Neural cell (in vitro differentiated cells): ENCODE results near the gene NIM1K.

Source experiments
- EP300 ChIP-seq: fragments of 450-650 bp; conservative IDR thresholded peaks from 2 replicates; pipeline ENCODE4 v1.6.1; 2014; ENCODE audit warnings: antibody characterized with exemption, mild to moderate bottlenecking, moderate library complexity; ENCODE audit not compliant: poor library complexity, severe bottlenecking
- EZH2 ChIP-seq: fragments of 200-600, 300-800 bp; shearing (Covaris generic), sonication (generic); IDR thresholded peaks from 2 replicates; pipeline ENCODE4 v1.6.1; 2014; ENCODE audit warnings: antibody characterized with exemption, low read length, borderline replicate concordance, mild to moderate bottlenecking; ENCODE audit not compliant: insufficient read depth, poor library complexity, severe bottlenecking
- POLR2AphosphoS5 ChIP-seq: IDR thresholded peaks from 2 replicates; pipeline ENCODE4 v1.6.1; 2012
- RAD21 ChIP-seq: fragments of 450-650 bp; conservative IDR thresholded peaks from 2 replicates; pipeline ENCODE4 v1.6.1; 2014; ENCODE audit warnings: antibody characterized with exemption, mild to moderate bottlenecking, moderate library complexity
- TAF1 ChIP-seq: IDR thresholded peaks from 2 replicates; pipeline ENCODE4 v1.6.1; 2012; ENCODE audit warnings: low read depth
- TF ChIP-seq, protein P1 (sequence below): fragments of 450-650 bp; IDR thresholded peaks from 2 replicates; pipeline ENCODE4 v1.5.1; 2014; ENCODE audit warnings: antibody characterized with exemption, mild to moderate bottlenecking, moderate library complexity; ENCODE audit not compliant: poor library complexity, severe bottlenecking
- TF ChIP-seq, protein P2 (sequence below): IDR thresholded peaks from 2 replicates; pipeline ENCODE4 v1.6.1; 2012; ENCODE audit warnings: borderline replicate concordance

DNA sequence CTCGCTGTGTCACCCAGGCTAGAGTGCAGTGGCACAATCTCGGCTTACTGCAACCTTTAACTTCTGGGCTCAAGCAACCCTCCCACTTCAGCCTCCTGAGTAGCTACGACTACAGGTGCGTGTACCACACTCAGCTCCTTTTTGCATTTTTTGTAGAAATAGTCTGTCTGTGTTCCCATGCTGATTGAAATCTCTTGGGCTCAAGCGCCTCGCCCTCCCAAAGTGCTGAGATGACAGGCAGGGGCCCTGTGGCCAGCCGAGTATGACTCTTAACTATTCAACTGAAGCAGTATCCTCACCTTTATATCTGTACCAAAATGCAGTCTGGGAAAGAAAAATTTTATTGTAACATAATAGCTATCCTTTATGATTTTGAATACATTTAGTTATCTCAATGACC is 12.2 kb upstream of the NIM1K start:
- no peak for TF ChIP-seq RAD21
- TF ChIP-seq, protein P1, sequence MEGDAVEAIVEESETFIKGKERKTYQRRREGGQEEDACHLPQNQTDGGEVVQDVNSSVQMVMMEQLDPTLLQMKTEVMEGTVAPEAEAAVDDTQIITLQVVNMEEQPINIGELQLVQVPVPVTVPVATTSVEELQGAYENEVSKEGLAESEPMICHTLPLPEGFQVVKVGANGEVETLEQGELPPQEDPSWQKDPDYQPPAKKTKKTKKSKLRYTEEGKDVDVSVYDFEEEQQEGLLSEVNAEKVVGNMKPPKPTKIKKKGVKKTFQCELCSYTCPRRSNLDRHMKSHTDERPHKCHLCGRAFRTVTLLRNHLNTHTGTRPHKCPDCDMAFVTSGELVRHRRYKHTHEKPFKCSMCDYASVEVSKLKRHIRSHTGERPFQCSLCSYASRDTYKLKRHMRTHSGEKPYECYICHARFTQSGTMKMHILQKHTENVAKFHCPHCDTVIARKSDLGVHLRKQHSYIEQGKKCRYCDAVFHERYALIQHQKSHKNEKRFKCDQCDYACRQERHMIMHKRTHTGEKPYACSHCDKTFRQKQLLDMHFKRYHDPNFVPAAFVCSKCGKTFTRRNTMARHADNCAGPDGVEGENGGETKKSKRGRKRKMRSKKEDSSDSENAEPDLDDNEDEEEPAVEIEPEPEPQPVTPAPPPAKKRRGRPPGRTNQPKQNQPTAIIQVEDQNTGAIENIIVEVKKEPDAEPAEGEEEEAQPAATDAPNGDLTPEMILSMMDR, result no peak
- TF ChIP-seq TAF1, result no peak
- no peak for TF ChIP-seq EZH2
- TF ChIP-seq, protein P2, sequence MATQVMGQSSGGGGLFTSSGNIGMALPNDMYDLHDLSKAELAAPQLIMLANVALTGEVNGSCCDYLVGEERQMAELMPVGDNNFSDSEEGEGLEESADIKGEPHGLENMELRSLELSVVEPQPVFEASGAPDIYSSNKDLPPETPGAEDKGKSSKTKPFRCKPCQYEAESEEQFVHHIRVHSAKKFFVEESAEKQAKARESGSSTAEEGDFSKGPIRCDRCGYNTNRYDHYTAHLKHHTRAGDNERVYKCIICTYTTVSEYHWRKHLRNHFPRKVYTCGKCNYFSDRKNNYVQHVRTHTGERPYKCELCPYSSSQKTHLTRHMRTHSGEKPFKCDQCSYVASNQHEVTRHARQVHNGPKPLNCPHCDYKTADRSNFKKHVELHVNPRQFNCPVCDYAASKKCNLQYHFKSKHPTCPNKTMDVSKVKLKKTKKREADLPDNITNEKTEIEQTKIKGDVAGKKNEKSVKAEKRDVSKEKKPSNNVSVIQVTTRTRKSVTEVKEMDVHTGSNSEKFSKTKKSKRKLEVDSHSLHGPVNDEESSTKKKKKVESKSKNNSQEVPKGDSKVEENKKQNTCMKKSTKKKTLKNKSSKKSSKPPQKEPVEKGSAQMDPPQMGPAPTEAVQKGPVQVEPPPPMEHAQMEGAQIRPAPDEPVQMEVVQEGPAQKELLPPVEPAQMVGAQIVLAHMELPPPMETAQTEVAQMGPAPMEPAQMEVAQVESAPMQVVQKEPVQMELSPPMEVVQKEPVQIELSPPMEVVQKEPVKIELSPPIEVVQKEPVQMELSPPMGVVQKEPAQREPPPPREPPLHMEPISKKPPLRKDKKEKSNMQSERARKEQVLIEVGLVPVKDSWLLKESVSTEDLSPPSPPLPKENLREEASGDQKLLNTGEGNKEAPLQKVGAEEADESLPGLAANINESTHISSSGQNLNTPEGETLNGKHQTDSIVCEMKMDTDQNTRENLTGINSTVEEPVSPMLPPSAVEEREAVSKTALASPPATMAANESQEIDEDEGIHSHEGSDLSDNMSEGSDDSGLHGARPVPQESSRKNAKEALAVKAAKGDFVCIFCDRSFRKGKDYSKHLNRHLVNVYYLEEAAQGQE, result no peak
- no peak for TF ChIP-seq POLR2AphosphoS5
- no peak for TF ChIP-seq EP300
